NT2/D1 (cell line): ENCODE results near the gene COL1A2.

Source experiments
- SUZ12 ChIP-seq: IDR thresholded peaks from 2 replicates; pipeline ENCODE4 v1.6.1; 2011; ENCODE audit not compliant: insufficient read length, insufficient read depth; ENCODE audit errors: extremely low read depth
- YY1 ChIP-seq: IDR thresholded peaks from 2 replicates; pipeline ENCODE4 v1.6.1; 2011; ENCODE audit not compliant: insufficient read length, insufficient read depth
- ZNF274 ChIP-seq: IDR thresholded peaks from 2 replicates; pipeline ENCODE4 v1.6.1; 2011; ENCODE audit warnings: mild to moderate bottlenecking, low read depth, low read length

GRCh38 chr7:94471604-94472003, 76.9 kb downstream of the COL1A2 start:
- no peak for TF ChIP-seq SUZ12
- no peak for TF ChIP-seq ZNF274
- TF ChIP-seq YY1 = no peak
